ENCODE data around the gene PPM1H. TPM values are rescaled to one million over a fixed set of nuclear protein-coding genes. Genes with fewer than 3 reads are reported as not detected.

PPM1H gene
- total RNA-seq, 1 experiment from 2014 or later, result 1.1 TPM

DNA sequence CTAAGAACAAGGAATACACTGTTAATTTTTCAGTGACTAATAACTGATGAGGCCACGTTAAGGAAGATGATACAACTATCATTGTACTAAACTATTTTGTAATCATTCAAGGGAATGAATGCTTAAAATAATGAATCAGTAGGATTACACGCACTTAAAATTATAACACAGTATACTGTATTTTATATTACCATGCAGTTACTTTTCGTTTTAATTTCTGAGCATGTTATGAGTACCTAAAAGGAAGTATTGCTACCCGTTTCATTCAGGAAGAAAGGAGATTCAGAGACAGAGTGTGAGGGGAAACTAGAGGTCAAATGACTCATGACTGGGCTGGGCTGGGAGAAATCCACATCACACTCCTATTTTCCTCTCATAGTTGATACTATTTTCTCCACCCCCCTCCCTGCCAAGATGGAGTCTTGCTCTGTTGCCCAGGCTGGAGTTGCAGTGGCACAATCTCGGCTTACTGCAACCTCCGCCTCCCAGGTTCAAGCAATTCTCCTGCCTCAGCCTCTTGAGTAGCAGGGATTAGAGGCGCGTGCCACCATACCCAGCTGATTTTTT, 202.0 kb downstream of the PPM1H start:
- DNase-seq (ENCODE audit: low read depth), result peak; percentile 86

DNA sequence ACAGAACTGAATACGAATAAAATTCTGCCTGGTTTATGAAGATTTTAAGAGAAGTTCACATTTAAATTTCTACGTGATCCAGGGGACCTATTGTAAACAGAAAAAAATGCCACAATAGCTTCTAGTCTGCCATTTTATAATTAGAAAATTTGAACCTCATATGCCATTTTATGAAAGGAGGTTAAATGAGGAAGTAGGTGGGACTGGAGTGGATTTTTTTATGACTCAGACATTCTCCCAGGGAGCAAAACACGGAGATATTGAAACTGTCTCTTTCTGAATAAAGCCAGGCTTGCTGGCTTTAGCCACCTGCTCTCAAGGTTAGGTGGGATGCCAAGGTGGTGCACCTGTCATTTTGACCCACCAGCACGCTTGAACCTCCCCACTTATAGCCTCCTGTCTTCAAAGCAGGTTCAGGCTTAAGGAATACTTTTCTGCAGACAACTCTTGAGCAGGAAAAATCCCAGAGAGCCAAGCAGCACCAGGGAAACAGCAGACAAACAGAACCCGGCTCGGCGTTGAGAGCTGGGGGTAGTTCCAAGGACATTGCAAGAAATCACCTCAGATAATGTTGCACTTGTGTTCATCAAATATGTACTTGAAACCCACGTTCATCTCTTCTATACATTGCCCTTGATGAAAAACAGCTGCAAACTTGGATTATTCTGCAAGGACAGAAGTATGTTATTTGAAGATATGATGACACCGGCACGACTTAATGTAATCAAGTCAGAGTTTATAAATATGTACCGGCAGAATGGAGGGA, 203.7 kb downstream of the PPM1H start:
- peak; percentile 75 for DNase-seq (ENCODE audit: low read depth)

DNA sequence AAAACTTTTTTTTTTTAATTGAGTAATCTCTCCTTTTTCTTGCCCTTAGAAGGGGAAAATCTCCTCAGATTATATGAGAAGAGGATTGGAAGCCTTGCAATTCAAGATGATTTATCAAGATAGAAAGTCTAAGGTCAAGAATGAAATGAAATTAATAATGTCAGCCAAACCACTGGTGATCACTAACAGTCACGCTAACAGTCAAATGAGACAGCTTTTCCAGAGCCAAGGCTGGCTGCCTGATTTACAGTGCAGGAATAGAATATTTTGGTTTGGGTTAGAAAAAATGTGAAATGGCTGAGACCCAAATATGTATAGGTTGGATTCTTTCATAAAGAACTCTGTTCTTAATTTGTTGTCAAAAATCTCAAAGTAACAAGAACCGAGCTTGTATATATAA, 204.3 kb downstream of the PPM1H start:
- DNase-seq (ENCODE audit: low read depth), result peak; percentile 77

DNA sequence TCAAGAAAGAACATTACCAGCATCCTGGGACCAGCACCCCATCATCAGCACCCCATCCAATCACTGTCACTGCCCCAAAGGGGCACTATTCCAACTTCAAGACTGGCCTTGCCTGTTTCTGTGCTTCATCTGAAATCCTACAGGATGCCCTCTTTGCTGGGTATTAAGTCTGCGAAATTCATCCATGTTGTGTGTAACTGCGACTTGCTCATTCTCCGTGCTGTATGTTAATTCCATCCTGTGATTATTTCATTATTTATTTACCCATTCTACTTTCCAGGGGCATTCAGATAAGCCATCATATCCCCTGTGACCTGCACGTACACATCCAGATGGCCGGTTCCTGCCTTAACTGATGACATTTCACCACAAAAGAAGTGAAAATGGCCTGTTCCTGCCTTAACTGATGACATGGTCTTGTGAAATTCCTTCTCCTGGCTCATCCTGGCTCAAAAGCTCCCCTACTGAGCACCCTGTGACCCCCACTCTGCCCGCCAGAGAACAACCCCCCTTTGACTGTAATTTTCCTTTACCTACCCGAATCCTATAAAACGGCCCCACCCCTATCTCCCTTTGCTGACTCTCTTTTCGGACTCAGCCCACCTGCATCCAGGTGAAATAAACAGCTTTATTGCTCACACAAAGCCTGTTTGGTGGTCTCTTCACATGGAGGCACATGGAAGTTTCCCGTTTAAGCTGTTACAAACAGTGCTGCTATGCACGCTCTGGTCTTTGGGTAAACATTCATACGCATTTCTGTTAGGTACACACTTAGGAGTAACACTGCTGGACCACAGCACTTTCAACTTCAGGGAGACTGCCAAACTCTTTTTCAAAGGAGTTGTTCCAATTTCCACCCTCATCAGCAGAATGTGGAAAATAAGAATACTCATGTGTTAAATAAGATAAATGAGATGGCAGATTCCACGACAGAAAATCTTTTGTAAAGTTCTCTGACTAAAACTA, 205.1 kb downstream of the PPM1H start:
- peak; percentile 54 for DNase-seq (ENCODE audit: low read depth)

DNA sequence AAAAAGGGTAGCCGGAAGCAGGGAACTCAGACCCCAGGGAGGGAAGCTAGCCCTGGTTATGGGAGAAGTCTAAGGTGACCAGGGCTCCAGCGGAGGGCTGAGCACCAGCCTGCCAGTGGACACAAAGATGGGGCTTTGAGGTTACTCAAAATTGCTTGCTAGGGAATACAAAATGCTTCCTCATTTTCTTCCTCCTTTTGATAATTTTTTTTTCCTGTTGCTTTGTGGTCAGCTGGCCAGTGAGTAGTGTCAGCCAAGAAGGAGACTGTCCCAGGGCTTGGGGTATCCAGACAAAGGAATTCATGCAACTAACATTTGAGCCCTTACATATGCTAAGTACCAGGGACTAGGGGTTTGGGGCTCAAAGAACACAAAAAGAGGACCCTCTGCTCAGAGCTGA, 206.2 kb downstream of the PPM1H start:
- DNase-seq (ENCODE audit: low read depth), result no peak

GRCh38 chr12:62726471-62726980, 208.4 kb downstream of the PPM1H start:
- DNase-seq (ENCODE audit: low read depth), result no peak

- DNase-seq (ENCODE audit: low read depth), result no peak
Observed at GRCh38 chr12:62725781-62726180, 209.2 kb downstream of the PPM1H start.

- DNase-seq (ENCODE audit: low read depth), result peak; percentile 97
Observed at GRCh38 chr12:62724947-62725451, 210.0 kb downstream of the PPM1H start.

- DNase-seq (ENCODE audit: low read depth), result no peak
Observed at GRCh38 chr12:62724285-62724684, 210.7 kb downstream of the PPM1H start.

- DNase-seq (ENCODE audit: low read depth), result no peak
Observed at GRCh38 chr12:62722971-62723680, 211.8 kb downstream of the PPM1H start.

GRCh38 chr12:62720661-62721330, 214.2 kb downstream of the PPM1H start:
- peak; percentile 47 for DNase-seq (ENCODE audit: low read depth)

DNA sequence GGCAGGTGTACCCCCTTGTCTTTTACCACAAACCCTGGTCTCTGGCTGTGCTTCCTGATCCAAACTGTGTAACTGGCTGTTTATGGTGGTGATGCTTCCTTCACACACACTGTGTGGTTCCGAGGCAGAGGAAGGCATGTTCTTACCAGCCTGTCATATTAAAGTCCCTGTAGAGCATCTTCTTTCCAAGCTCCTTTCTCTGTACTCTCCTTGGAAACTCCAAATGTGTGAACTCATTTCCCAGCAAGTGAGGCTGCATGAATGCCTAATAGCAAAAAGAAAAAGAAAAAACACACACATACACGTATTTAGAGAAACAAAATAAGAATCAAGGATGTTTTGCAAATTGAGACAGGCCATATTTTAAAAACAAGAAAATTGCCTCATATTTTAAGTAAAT, 214.9 kb downstream of the PPM1H start:
- no peak for DNase-seq (ENCODE audit: low read depth)

DNA sequence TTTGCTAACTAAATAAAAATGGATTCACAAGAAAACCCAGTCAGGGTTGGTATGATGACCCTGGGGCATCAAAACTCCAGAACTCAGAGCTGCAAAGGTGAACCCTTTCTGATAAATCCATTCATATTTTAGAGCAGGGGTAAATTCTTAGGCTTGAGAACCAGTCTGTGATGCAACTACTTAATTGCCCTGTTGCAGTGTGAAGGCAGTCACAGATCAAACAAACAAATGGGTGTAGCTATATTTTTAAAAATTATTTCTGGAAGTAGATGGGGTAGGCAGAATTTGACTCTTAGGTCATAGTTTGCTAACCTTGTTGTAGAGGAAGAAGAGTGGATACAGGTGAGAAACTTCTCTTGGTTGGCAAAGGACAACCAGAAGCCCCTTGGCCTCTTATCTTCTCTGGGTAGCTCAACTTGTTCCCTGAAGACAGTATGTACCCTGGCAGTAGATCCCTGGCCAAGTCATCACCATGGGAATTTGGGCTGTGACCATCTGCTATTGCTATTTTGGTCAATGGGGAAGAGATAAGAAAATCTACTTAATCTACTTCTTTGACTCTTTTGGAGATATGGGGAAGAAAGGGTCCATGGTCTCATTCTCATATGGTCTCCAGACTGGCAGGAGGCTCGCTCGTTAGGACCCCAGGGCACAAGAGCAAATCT, 216.1 kb downstream of the PPM1H start:
- DNase-seq (ENCODE audit: low read depth), result no peak

DNA sequence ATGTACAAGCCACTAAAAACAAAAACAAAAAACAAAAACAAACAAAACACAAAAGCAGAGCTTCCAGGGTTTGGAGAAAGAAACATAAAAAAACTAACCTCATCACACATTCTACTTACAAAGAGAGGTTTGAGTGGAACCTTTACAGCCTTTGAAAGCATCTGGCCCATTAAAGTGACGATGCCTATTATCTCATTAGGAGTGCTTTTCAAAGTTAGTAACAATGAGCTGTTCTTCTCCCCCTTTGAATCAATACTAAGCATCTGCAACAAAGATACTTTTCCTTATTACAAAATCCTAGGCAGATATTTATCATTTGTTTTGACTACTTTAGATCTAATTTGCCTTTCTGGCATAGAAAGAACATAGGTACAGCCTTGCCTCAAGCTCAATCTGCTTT, 217.3 kb downstream of the PPM1H start:
- DNase-seq (ENCODE audit: low read depth), result no peak

- DNase-seq (ENCODE audit: low read depth), result no peak
Observed at GRCh38 chr12:62716866-62717525, 218.0 kb downstream of the PPM1H start.

DNA sequence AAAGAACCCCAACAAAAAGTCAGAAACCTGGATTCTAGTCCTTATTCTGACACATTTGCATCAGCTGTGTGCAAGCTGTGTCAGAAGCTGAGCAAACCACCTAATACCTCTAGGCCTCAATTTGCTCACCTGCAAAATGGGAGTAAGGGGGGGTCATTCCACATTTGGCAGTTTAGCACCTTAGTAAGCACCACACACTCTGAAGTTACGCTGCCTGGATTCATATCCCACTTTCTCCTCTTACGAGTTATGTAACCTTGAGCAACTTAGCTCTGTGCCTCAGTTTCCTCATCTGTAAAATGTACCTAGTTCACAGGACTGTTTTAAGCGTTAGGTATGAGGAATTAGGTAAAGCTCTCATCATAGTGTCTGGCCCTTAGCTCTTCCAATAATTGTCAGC, 218.9 kb downstream of the PPM1H start:
- DNase-seq (ENCODE audit: low read depth), result no peak

DNA sequence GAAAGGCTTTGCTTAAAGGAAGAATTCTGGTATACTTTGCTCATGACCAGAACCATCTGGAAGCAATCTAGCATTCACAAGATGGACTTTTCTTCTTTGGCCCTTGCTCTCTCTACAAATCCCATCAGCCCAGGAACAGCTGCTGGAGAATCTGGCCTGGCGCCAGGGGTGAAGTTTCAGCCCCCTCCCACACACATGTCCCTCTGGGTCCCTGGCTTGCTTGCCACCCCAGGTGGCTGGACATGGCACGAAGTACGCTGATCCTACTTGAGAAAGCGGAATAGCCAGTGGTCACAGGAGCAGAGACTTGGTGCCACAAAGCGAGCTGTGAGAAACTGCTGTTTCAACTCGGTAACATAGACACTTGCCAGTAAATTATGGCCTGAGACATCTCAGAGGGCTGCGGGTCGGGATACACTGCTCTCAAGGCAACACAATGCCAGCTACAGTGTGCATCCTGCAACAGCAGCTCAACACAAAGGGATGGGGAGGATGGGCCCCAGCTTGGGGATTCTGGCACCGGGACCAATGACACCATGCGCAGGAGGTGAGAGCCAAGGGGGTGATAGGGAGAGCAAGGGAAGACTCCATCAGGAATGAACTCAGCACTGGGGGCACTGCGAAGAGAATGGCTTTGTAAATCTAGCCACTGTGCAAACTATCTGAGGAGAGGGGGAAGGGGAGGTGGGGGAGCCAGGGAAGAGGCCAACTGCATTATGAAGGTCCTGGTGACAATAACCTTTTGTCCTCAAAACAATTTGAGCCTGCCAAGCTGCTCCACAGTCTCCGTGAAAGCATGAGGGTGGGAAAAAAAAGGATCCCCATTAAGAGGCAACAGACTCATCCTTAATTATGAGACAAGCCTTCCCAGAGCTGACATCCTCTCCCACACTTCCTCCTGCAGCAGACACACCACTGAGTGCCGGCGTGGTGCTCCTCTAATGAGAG, 219.9 kb downstream of the PPM1H start:
- DNase-seq (ENCODE audit: low read depth), result no peak

GRCh38 chr12:62714181-62714773, 220.7 kb downstream of the PPM1H start:
- peak; percentile 40 for DNase-seq (ENCODE audit: low read depth)

All from RPMI7951 (cell line).